Smooth muscle cell (in vitro differentiated cells): Measurements from ENCODE around the gene RASEF. TPM values are rescaled to one million over a fixed set of nuclear protein-coding genes. Genes with fewer than 3 reads are reported as not detected.

Experiments
- DNase-seq: peaks from one replicate; lab custom pipeline; 2025; ENCODE audit not compliant: unreplicated experiment; lab: John Stamatoyannopoulos, UW
- H2AFZ ChIP-seq: fragments of 200-600 bp; sonication (generic); 2 replicates; pipeline ENCODE4 v1.6.0; 2016; ENCODE audit warnings: antibody characterized with exemption, low read depth, mild to moderate bottlenecking
- H3F3A ChIP-seq: fragments of 200-600 bp; sonication (generic); 2 replicates; pipeline ENCODE4 v1.6.0; 2017; ENCODE audit warnings: antibody characterized with exemption, low read depth
- H3K27ac ChIP-seq: fragments of 200-600 bp; sonication (generic); 2 replicates; pipeline ENCODE4 v1.5.1; 2016; ENCODE audit warnings: low read depth, mild to moderate bottlenecking
- H3K27me3 ChIP-seq: fragments of 200-600 bp; sonication (generic); 2 replicates; pipeline ENCODE4 v1.6.1; 2016; ENCODE audit warnings: low read depth, mild to moderate bottlenecking
- H3K36me3 ChIP-seq: fragments of 200-600 bp; sonication (generic); 2 replicates; pipeline ENCODE4 v1.5.1; 2016; ENCODE audit warnings: low read depth
- H3K4me1 ChIP-seq: fragments of 200-600 bp; sonication (generic); 2 replicates; pipeline ENCODE4 v1.5.1; 2016; ENCODE audit warnings: low read depth
- H3K4me2 ChIP-seq: fragments of 200-600 bp; sonication (generic); 2 replicates; pipeline ENCODE4 v1.6.0; 2016; ENCODE audit warnings: mild to moderate bottlenecking
- H3K4me3 ChIP-seq: fragments of 200-600 bp; sonication (generic); 2 replicates; pipeline ENCODE4 v1.5.1; 2016; ENCODE audit warnings: mild to moderate bottlenecking
- H3K79me2 ChIP-seq: fragments of 200-600 bp; sonication (generic); 2 replicates; pipeline ENCODE4 v1.6.0; 2016; ENCODE audit warnings: low read depth, mild to moderate bottlenecking
- H3K9ac ChIP-seq: fragments of 200-600 bp; sonication (generic); 2 replicates; pipeline ENCODE4 v1.6.0; 2016; ENCODE audit warnings: low read depth
- H3K9me3 ChIP-seq: fragments of 200-600 bp; sonication (generic); replicated peaks from 2 replicates; pipeline ENCODE4 v1.5.1; 2016; ENCODE audit warnings: low read depth
- H4K20me1 ChIP-seq: fragments of 200-600 bp; sonication (generic); 2 replicates; pipeline ENCODE4 v1.6.0; 2016; ENCODE audit warnings: low read depth
- whole genome bisulfite sequencing: methylation state at CpG from one replicate; pipeline ENCODE4 v1.1.7; 2016; ENCODE audit warnings: low lambda C conversion rate; 5-methylcytosine and 5-hydroxymethylcytosine counted together
- polyA plus RNA-seq: library from polyadenylated mRNA; unstranded; fragments of >200 nt; fragmentation: Nextera tagmentation; extraction: Ambion mirVana; gene quantifications from 2 replicates; pipeline ENCODE4 v1.2.1, GENCODE V29; 2016
- total RNA-seq: library from RNA; depleted of rRNA; stranded (reverse); fragments of >200 nt; gene quantifications from 2 replicates; pipeline ENCODE4 v1.2.3, GENCODE V29; 2014
- TF ChIP-seq, protein P1 (sequence below): fragments of 200-600 bp; sonication (generic); IDR thresholded peaks from 2 replicates; pipeline ENCODE4 v1.5.1; 2017; ENCODE audit warnings: borderline replicate concordance, mild to moderate bottlenecking, antibody characterized with exemption; ENCODE audit not compliant: insufficient read depth, poor library complexity, severe bottlenecking

RASEF gene
- total and polyA plus RNA-seq, 2 experiments from 2014 or later: 0.11 to 1.7 TPM

DNA sequence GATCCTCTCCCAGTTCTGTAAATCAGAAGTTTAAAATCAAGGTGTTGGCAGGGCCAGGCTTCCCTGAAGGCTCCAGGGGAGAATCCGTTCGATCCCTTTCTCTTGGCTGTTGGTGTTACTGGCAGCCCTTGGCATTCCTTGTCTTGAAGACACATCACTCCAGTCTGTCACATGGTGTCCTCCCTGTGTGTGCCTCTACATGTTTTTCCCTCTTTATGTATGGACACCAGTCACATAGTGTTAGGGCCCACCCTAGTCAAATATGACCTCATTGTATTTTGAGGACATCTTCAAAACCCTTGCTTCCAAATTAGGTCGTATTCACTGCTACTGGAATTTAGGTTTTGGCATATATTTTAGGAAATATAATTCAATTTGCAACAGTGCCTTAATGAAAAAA lies 94.6 kb downstream of the RASEF start:
- H3K79me2 ChIP-seq: no peaks in the 10 kb centered on the region
- H3K27ac ChIP-seq: no peak overlapping the region
- DNase-seq: no peak
- H3K27me3 ChIP-seq: peaks cover 6% of the 10 kb centered on the region
- H3K4me2 ChIP-seq: no peak overlapping the region
- H3K9ac ChIP-seq: no peak overlapping the region
- H2AFZ ChIP-seq: no peak overlapping the region
- H3K4me1 ChIP-seq: no peaks in the 10 kb centered on the region
- H4K20me1 ChIP-seq: no peaks in the 10 kb centered on the region
- no peak overlapping the region for H3K4me3 ChIP-seq
- WGBS: 97% methylated on average over 3 of the region's 3 CpGs
- no peaks in the 10 kb centered on the region for H3K36me3 ChIP-seq
- TF ChIP-seq, protein P1, sequence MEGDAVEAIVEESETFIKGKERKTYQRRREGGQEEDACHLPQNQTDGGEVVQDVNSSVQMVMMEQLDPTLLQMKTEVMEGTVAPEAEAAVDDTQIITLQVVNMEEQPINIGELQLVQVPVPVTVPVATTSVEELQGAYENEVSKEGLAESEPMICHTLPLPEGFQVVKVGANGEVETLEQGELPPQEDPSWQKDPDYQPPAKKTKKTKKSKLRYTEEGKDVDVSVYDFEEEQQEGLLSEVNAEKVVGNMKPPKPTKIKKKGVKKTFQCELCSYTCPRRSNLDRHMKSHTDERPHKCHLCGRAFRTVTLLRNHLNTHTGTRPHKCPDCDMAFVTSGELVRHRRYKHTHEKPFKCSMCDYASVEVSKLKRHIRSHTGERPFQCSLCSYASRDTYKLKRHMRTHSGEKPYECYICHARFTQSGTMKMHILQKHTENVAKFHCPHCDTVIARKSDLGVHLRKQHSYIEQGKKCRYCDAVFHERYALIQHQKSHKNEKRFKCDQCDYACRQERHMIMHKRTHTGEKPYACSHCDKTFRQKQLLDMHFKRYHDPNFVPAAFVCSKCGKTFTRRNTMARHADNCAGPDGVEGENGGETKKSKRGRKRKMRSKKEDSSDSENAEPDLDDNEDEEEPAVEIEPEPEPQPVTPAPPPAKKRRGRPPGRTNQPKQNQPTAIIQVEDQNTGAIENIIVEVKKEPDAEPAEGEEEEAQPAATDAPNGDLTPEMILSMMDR: no peak
- H3K9me3 ChIP-seq: no peaks in the 10 kb centered on the region
- no peaks in the 10 kb centered on the region for H3F3A ChIP-seq

DNA sequence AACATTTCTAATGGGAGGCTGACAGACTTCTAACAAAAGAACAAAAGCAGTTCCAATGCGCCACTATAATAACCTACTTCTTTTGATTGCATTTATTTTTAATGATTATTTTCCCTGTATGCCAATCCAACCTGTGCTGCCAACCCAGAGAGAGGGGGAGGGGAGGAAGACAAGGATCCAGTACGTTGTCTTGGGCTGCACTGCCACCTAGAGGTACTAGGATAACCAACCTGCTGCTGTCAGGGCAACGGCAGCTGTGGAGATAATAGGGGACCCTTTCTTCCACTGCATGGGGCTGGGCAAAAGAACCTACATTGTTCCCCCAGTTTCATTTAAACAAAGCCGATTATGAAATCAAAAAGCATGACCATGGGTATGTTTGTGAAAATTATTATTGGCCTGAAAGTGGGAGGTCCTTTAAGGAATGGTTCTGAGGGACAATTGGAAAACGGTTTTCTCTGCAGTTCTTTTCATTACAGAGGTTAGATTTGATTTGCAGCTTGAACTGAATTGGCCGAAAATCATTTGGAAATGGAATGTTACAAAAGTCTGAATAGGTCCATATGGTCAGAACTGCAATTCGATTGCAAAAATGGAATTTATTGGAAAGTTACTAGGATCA lies 101.3 kb downstream of the RASEF start:
- 24% methylated on average over 7 of the region's 7 CpGs for WGBS
- no peaks in the 10 kb centered on the region for H3F3A ChIP-seq
- H3K4me2 ChIP-seq: no peak overlapping the region
- no peak overlapping the region for H3K27ac ChIP-seq
- no peak overlapping the region for H2AFZ ChIP-seq
- no peaks in the 10 kb centered on the region for H3K9me3 ChIP-seq
- TF ChIP-seq, protein P1: peak; percentile 84
- H3K4me1 ChIP-seq: no peaks in the 10 kb centered on the region
- DNase-seq: peak; percentile 5
- H3K79me2 ChIP-seq: no peaks in the 10 kb centered on the region
- no peaks in the 10 kb centered on the region for H4K20me1 ChIP-seq
- no peak overlapping the region for H3K4me3 ChIP-seq
- H3K27me3 ChIP-seq: peaks cover 15% of the 10 kb centered on the region
- no peak overlapping the region for H3K9ac ChIP-seq
- H3K36me3 ChIP-seq: no peaks in the 10 kb centered on the region

DNA sequence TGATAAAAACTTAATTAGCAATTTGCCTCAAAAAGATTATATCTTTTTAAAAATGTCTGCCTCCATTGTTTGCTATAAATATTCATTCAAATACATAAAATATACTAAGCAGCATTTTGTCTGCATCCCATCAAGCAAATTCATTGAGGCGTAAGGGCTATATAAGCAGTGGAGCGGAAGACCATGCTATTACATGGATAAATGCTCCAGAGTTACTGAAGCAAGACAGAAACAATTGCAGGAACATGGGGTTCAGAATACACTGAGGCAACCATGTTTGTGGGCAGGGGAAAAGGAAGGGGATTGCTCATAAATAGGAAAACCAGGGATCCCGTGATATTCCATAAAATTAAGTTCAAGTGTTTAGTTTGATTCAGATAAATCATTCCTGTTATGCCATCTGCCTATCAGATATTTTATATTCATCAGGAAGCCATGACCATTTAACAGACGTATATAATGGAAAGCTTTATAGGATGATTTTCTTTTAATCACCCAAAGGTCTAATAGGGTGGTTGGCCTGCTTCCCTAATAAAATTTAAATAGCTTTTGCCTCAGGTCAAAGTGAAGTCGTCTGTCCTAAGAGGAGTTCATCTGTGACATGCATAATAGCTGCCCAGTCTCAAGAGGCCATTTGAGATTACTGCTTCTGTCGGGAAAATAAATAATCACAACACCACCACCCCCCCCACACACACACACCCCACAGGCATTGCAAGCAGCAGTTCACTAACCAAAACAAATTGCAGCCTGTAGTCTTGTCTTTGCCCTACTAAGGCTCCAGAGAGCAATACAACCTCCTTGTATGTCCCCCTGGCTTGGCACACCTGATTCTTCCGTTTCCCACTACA lies 105.2 kb downstream of the RASEF start:
- DNase-seq: no peak
- H3K9me3 ChIP-seq: no peaks in the 10 kb centered on the region
- H3K36me3 ChIP-seq: no peaks in the 10 kb centered on the region
- no peak overlapping the region for H3K27ac ChIP-seq
- H3K4me1 ChIP-seq: no peaks in the 10 kb centered on the region
- H3K79me2 ChIP-seq: no peaks in the 10 kb centered on the region
- no peaks in the 10 kb centered on the region for H4K20me1 ChIP-seq
- H3K9ac ChIP-seq: no peak overlapping the region
- H3K27me3 ChIP-seq: peaks cover 5% of the 10 kb centered on the region
- WGBS: 67% methylated on average over 7 of the region's 7 CpGs
- no peak overlapping the region for H3K4me2 ChIP-seq
- H2AFZ ChIP-seq: no peak overlapping the region
- TF ChIP-seq, protein P1: no peak
- no peaks in the 10 kb centered on the region for H3F3A ChIP-seq
- H3K4me3 ChIP-seq: no peak overlapping the region
